GM19240 (cell line): ENCODE data around the gene SIGLEC12.
A peak's percentile ranks its signal among the peaks of the same experiment; 100 is the strongest.
"Not testable (repeated sequence)": the region's sequence is repeated elsewhere in the genome, so short reads cannot be mapped to it uniquely, and the experiment has no call there.

Experiments
- DNase-seq: peaks from one replicate; pipeline ENCODE4 v3.0.0; 2011; ENCODE audit warnings: low spot score; ENCODE audit not compliant: insufficient read length

SIGLEC12 gene

DNA sequence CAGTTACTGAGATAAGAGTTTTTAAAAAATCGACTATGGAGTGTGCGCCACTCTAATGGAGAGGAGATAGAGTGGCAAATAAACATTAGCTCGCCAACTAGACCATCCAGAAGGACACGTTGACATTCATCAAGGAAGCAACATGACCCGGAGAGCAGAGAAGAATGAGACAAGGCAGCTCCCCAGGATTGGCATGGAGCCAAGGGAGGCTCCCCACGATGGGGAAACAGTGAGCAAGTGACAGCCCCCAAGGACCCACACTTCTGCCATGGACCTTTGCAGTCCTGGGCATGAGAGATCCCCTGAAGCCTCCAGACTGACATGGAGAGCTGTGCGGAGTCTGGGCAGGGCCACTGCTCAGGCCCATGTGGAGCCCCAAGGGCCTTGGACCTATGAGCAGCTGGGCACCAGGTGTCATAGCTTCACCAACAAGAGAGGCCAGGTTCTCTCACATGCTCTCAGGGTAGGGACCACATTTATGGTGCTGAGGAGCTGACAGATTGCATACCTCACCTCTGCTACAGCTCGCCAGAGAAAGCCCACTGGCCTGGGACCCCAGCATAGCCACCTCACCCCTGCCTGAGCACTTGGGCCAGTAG is 23.2 kb upstream of the SIGLEC12 start:
- no peak for DNase-seq

DNA sequence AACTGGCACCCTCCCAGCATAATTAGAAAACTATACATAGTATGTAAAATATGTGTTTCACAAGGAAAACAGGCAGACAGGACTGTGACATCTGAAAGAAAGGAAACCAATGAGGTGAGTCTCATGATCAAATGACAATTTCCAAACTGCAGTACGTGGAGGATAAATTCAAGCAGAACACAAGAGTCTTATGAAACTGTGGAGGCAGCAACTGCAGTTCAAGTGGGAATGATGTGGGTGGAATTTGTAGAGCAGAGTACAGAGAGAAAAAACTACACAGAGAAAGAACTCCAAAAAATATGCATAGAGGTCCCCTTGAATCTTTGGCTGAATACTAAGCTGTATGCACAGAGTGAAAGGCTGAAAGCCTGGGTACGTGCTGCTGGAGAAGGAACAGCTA is 20.2 kb upstream of the SIGLEC12 start:
- no peak for DNase-seq

DNA sequence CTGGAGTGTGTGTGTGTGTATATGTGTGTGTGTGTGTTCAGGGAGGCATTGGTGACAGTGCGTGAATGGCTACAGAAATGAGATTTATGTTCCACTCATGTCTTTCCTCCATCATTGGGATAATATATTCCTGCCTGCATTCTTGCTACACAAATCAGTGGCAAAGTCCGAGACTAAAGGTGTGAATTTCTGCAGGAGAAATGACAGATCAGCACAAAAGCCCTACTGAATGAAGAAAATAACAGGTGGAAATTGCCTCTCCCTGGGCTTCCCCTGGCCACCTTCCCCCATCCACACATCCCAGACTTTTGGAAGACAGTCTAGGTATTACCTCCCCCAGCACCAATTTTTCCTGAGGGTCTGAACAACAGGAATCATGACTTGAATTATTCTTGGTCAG is 19.8 kb upstream of the SIGLEC12 start:
- DNase-seq, result no peak

DNA sequence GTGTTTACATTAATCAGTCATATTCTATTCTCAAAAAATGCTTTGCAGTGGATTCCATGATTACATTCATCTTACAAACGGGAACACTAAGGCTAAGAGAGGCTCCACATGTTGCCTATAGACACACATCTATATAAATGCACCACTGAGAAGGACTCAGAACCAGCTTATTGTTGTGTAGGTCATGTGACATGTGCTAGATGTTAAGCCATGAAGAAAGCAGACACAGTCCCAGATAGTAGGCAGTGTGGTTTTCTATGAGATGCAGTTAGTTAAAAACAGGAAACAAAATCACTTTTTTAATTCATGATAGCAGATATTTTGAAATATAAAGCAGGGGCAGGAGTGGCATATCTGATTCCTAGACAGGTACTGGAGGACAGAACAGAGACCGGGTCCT is 19.1 kb upstream of the SIGLEC12 start:
- no peak for DNase-seq

DNA sequence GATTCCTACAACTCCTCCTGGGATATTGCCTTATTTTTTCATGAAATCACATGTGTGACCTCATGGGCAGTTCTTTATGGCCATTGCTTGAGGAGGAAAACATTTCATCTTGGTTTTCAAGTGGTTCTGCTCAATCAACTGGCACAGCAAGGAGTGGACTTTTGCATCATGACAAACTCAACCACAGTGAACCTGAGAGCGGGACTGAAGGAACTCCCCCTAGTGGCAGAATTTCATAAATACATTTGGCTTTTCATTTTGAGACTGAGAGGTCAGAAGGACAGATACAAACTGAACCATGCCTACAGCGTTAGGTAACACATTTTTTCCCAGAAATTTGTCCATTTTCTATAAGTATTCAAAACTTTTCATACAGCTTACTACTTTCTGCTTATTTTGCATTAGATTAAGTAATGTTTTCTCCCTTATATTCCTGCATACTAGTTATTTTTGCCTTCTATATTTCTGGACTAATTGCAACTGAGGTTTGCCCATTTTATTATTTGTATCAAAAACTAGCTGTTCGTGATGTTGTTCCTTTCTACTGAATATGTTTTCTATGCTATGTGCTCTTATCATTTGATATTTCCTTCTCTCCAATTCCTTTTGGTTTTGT is 13.4 kb upstream of the SIGLEC12 start:
- DNase-seq, result peak; percentile 48

DNA sequence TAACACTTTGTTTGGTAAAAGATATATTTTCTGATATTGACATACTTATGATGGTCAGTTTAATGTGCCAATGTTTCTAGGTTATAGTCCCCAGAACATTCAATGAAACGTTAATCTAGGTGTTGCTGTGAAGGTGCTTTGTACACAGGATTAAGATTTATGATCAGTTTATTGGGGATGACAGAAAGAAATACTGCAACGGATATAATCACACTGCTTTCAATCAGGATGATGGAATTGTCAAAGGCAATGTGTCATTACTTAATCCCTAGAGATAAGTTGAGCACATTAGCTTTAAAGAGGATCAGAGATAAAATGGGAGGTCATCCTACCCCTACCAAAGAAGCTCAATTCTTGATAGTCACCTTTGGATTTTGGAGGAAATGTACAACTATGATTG is 12.4 kb upstream of the SIGLEC12 start:
- DNase-seq, result no peak

DNA sequence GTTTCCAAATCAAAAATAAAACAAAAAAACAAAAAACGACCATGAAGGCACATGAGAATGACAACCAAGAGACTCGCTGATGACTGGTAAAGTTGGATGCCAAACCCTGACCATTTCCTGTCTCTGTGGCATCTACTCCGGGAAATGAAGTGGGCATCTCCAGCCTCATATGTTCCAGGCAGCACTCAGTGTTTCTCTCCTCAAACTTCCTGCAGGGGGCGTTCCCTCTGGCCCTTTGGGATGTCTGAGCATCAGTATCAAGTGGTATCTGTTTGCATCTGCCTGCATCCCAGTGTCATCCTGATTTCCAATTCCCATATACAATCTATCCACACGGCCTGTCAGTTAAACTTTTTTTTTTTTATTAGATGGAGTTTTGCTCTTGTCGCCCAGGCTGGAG is 9.8 kb upstream of the SIGLEC12 start:
- no peak for DNase-seq

DNA sequence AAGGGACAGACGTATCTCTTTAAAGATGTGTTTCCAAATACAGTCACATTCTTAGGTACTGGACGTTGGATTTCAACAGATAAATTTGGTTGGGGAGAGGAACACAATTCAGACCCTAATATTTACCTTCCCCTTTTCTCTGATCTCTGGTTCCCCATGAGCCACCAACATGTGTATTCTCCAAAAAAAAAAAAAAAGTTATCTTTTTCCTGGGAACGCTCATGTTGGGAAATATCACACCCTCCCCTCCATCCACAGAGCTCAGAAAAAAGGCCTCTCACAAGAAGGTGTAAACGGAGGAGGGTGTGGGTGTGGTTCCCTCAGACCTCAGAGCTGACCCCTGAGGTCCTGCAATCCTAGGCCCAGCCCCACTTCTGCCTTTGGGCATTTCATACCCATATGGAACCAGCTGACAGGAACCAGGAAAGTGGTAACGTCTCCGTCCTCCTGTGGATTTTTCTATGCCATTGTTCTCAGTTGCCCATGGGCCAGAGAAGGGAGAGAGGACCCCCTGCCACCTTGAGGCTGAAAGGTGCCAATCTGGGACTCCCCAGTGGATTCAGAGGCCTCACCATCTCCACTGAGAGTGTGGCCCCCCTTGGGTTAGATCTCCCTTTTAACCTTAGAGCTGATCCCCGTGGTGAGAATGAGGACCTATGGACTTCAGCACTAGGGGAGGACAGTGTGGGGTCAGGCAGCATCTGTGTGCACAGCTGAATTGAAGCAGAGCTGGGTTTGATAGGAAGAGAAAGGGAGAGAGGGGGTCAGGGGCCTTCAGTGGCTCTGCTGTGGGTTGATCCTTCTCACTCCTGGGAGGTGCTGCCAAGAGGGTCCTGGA is 8.4 kb upstream of the SIGLEC12 start:
- no peak for DNase-seq

DNA sequence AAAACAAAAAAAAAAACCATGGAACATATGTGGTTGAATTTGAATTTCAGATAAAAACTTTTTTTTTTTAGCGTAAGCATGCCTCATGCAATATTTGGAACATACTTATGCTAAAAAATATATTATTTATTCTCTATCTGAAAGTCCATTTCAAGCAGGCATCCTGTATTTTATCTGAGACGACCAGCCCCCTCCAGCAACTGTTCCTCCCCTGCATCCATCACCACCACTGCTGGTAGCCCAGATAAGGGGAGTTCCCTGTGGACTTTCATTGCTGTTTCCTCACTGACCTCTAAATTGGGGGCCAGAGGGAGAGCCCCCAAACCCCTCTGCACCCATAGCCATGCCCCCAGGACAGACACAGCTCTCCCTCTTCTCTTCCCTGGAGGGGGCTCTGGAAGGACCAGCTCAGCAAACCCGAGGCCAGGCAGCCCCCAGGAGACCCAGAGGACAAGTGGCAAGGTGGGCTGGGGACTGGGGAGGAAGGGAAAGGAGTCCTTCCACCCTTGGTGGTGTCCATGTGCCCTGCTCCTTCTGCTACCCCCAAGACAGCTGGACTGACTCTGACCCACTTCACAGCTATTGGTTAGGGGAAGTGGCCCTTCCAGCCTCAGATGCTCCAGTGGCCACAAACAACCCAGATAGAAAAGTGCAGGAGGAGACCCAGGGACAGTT is 6.6 kb upstream of the SIGLEC12 start:
- DNase-seq, result no peak

DNA sequence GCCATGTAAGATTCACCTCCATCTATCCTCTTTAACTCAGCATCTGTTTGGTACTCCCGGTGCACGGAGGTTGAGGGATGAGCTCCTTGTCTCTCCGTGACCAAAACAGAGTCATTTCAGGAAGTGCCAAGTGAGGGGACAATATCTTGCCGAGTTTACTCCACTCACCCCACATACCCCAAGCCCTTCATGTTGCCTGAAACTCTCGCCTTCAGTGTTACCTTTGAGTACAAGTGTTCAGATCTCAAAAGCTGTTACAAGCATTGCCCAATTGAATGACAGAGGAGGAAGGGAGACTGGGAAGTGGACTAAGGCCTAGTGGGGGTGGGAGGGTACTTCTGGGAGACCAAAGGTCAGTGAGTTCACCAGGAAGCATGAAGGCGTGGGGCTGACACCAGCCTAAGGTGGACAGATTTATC is 6.0 kb upstream of the SIGLEC12 start:
- no peak for DNase-seq

DNA sequence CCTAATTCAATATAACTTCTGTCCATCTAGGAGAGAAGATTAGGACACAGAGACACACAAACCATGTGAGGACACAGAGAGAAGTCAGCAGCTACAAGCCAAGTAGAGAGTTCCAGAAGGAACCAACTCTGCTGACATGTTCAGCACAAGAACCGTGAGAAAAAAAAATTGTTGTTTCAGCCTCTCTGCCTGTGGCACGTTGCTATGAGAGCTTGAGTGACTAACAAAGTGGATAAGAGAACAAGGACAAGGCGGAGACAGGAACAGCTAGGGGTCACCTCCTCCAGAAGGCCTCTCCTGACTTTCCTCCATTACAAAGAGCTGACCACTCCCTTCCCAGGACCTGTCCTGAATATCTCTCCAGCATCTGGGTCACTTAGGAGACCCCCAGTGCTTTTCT is 5.6 kb upstream of the SIGLEC12 start:
- no peak for DNase-seq

DNA sequence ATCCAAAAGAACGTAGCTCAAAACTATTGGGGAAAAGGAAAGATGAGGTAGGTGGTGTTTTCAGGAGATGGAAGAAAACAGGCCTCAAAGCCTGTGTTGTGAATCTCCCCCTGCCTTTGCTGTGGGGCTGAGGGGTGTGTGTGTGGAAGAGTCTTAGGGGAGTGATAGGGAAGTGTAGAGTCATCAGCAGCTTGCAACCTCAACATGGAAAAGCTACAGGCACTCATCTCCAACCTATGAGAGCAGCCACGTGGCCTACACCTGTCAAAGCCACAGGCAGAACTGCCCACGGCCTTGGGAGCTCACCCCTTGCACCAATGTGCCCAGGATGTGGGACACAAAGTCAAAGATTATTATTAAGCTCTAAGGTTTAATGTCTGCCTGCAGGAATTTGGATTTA is 4.3 kb upstream of the SIGLEC12 start:
- DNase-seq, result no peak

DNA sequence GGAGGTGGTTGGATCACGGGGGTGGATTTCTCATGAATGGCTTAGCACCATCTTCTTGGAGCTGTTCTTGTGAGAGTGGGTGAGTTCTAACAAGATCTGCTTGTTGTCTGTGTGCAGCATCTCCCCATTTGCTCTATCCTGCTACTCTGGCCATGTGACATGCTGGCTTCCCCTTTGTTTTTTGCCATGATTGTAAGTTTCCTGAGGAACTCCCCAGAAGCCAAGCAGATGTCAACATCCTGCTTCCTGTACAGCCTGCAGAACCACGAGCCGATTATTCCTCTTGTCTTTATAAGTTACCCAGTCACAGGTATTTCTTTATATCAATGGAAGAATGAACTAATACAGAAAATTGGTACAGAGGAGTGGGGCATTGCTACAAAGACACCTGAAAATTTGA is 2.3 kb upstream of the SIGLEC12 start:
- no peak for DNase-seq

DNA sequence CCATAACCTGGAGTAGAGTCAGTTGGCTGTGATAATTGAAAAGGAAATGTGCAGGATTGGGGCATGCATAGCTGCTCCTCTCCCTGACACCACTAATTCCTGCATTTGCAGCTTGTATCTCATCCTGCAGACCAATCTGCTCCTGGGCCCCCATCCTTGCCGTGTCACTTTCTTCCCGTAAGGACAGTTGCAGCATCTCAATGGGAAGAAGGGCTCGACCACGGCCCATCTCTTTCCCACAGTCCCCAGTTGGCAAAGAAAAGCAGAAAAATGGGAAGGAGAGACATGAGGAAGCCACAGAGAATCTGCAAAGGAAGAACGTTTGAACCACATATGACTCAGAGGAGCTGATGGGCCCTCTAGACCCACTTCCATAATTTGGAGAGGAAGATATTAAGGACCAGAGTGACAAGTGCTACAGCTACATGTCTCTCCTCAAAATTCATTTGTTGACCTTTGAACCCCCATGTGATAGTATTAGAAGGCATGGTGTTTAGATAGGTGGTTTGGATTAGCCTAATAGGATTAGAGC is 1.8 kb upstream of the SIGLEC12 start:
- no peak for DNase-seq

DNA sequence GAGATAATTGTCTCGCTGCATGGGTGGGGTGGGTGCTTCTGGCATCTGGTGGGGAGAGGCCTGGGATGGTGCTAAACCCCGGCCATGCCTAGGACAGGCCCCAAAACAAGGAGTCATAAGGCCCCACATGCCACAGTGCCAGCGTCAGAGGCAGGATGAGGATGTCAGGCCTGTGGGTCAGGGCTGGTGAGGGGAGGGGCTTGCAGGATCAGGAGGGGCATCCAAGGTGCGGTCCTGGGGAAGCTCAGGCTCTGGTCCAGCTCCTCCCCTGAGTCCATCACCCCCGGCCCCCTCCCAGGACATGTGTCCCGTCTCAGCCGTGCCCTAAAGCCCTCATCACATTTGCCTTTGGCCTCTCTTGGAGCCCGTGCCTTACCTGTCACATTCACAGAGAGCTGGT is 669 bp downstream of the SIGLEC12 start:
- not testable (repeated sequence) for DNase-seq

DNA sequence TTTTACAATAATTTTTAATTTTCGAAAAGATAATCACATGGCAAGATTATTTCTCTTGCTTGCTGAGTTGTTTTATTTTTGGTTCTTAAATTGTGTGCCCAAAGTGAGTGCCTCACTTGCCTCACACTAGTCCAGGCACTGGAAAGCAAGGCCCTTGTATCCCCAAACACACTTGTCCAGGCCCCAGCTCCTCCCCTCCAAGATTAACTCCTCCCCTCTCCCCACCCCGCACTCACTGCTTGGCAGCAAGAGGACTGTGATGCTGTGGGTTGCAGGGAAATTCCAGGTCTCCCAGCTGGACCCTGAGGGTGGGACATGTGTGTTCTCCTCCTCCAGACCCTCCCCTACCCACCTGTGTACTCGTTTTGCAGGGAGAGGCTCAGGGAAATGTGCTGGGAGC is 3.9 kb downstream of the SIGLEC12 start:
- DNase-seq, result no peak

DNA sequence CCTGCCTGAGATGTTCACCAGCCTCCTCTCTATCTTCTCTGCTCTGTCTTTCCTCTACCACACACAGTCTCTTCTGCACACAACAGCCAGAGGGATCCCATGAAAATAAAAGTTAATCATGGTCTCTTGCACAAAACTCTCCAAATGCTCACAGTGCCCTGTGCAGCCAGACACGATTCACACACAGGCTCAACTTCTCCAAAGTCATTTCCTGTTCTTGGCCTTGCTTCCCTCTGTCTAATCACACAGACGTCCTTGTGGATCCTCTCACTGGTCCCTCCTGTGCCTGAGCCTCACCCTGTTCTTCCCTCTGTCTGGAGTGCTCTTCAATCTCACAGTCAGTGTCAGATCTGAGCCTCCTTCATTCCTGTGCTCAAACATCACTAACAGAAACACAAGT is 7.8 kb downstream of the SIGLEC12 start:
- no peak for DNase-seq

DNA sequence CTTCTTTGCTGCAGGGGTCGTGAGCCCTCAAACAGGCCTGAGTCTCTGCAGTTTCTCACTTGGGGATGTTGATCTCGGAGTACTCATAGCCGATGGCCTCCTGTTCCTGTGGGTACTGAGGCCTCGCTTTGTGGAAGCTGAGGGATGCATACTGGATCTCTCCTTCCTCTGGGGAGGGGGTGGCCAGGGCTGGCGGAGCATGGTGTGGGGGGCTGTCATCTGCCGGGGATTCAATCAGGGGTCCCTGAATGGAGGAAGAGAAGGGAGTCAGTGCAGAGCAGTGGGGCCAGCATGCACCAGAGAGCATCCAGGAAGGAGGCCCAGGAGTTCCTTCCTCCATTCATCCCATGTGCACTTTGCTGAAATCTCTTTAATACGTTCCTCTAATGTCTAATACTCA is 10.0 kb downstream of the SIGLEC12 start:
- DNase-seq, result no peak

DNA sequence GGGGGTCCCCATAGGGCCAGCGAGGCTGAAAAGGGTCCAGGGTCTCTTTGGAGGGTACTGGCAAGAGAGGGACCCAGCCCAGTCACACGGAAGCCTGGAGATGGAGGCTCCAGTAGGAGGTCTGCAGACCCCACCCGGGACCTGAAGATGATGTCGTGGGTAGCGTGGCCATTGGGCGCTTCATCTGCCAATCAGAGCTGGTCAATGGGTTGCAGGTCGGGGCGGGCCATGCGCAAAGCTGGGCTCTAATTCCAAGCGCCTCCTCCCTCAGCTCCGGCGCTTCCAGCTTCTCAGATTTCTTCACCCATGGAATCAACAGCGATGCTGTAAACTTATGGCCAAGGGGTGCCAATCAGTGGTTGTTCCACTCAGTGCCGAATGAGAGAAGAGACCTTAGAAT is 10.9 kb downstream of the SIGLEC12 start:
- DNase-seq, result no peak

DNA sequence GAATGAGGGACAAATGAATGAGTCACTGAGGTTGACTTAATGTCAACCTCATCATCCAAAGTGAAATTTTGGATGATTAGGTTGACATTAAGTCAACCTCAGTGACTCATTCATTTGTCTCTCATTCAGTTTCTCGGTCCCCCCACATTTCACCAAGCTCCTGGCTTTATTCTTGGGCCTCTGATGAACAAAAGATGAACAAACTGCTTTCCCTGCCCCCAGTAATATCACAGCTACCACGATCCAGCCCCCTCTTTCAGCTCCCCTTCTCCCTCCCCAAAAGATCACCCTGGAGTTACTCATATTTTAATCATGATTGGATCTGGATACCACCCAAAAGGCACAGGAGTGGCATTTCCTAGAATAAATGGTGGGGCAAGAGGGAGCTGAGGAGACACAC is 12.5 kb downstream of the SIGLEC12 start:
- DNase-seq, result no peak

DNA sequence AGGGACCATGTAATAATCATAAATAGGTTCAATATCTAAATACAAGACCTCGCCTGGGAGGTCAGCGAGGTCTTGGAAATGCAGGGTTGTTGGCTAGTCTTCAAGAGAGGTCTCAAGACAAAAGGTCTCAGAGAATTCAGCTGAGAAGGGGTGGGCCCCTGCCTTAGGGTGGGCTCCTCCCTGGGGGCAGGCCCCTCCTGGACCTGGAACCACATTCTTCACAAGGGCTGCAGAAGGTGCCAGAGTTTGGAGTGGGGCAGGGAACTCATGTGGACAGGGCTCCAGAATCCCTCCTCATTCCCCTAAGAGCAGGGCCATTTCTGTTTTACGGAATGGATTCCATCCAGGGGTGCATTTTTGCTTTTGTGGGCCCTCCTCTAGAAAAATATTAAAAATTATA is 13.1 kb downstream of the SIGLEC12 start:
- DNase-seq, result no peak
